Right kidney (tissue), 9 donors: ENCODE data around the gene NUTM2A.
"Not testable (repeated sequence)": the region's sequence is repeated elsewhere in the genome, so short reads cannot be mapped to it uniquely, and the experiment has no call there.

Source experiments
- DNase-seq: peaks from one replicate; pipeline ENCODE4 v3.0.0-alpha.2; 2016
- long read RNA-seq, 8 donors: transcript quantifications; one replicate each; lab custom pipeline, GENCODE V29; 2026

The NUTM2A gene, protein sequence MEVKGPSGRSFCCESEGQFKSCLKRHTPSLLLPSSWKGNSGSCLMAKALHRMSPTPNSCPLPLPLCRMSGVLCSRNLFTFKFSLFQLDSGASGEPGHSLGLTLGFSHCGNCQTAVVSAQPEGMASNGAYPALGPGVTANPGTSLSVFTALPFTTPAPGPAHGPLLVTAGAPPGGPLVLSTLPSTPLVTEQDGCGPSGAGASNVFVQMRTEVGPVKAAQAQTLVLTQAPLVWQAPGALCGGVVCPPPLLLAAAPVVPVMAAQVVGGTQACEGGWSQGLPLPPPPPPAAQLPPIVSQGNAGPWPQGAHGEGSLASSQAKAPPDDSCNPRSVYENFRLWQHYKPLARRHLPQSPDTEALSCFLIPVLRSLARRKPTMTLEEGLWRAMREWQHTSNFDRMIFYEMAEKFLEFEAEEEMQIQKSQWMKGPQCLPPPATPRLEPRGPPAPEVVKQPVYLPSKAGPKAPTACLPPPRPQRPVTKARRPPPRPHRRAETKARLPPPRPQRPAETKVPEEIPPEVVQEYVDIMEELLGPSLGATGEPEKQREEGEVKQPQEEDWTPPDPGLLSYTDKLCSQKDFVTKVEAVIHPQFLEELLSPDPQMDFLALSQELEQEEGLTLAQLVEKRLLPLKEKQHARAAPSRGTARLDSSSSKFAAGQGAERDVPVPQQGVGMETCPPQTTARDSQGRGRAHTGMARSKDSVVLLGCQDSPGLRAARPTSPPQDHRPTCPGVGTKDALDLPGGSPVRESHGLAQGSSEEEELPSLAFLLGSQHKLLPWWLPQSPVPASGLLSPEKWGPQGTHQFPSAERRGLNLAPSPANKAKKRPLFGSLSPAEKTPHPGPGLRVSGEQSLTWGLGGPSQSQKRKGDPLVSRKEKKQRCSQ
- long read RNA-seq, donor 1 = 0 reads
- long read RNA-seq, donor 2, partial matches to known transcripts = 0 of 1 reads
- long read RNA-seq, donor 2, other reads (novel, unspliced or antisense) = 0 of 1 reads
- long read RNA-seq, donor 3 = 0 reads
- long read RNA-seq, donor 4 = 0 reads
- long read RNA-seq, donor 5 = 0 reads
- long read RNA-seq, donor 6 = 0 reads
- long read RNA-seq, donor 7 = 0 reads
- long read RNA-seq, donor 8 = 0 reads

DNA sequence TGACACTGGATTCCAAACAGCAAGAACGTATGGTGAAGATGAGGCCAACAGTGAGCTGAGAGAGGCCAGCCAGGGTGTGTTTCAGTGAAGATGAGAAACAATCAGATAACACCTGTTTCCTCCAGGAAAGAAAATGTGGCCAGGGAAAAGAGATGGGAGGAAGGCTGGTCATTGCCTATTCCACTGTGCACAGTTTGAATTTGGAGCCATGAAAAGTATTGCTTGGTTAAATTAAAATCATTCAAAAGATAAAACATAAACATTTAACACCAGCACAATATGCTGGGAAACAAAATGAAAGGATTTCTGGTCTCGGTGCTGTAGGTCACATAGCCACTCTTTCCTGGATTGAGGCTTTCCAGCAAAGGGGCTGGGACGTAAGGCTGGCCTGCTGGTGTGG is at the start of gene NUTM2A:
NUTM2A (plus strand) TSS at position 301 of the 400 bp plus-strand sequence. CDS start 383 bp downstream, outside the sequence.
- DNase-seq = not testable (repeated sequence)

DNA sequence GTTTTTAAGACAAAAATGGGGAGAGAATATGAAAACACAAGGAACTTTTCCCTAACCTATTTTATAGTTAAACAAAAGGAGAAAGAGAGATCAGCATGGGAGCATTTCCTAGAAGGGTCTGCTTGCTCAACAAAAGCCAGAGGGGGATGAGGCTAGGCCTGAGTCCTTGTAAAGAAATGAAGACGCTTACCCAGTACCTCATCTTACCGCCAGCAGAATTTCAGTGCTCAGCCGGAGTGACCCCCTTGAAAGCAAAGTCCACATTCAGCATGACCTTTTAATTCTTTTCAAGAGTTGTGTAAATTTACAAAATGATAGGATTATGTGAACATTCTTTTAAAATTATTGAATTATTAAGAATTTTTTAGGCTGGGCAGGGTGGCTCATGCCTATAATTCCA is 47.7 kb upstream of the NUTM2A start:
- DNase-seq = not testable (repeated sequence)

- not testable (repeated sequence) for DNase-seq
Measured at GRCh38 chr10:87184421-87184820, 40.8 kb upstream of the NUTM2A start.

DNA sequence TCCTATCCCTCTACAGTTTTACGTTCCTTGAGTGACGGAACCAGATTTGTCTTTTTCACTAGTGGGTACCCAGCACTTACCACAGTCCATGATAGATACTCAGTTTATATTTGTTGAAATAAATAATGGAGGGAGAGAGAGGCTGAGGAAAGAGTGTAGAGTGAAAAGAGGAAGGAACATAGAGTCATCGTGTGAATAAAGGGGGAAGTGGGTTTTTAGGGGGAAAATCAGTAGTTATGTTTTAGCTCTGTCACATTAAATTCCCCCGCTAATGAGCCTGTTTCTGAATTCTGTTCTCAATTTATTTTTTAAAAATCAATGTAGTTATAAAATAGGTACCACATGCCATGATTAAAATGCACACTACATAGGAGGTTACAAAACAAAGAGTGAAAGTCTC is 39.2 kb upstream of the NUTM2A start:
- not testable (repeated sequence) for DNase-seq

- not testable (repeated sequence) for DNase-seq
Measured at GRCh38 chr10:87187573-87187972, 37.7 kb upstream of the NUTM2A start.

GRCh38 chr10:87191841-87192240 is 33.4 kb upstream of the NUTM2A start:
- not testable (repeated sequence) for DNase-seq

DNA sequence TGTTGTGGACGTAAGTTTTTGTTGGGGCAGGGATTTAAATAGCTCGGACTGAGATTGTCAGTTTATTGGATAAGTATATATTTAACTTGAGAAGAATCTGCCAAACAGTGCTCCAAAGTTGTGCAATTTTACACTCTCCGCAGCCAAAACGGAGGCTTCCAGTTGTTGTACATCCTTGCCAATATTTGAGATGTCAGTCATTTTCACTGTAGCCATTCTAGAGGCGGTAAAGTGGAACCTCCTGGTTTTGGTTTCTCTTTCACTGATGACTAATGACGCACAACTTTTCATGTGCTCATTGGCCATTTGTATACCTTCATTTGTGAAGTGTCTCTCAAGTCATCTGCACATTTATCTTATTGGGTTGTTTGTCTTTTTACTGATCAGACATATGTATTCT is 24.3 kb upstream of the NUTM2A start:
- DNase-seq = not testable (repeated sequence)

DNA sequence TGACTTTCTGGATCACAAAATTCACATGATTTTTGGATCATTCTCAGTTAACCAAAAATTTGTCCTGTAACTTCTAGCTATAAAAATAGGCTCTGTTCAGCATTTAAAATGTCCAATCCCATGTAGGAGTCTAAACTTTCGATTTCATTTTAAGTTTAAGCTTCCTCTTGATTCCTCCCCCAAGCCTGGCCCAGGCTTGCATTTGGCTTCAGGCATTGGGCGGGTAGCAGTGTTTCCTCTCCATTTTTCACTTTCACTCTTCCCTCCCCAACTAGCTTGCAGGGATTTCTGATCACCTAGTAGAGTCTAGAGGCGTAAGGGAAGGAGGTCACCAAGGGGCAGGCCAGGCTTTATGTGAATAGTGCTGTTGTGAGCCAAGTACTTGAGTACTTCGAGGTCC is 20.4 kb upstream of the NUTM2A start:
- DNase-seq = not testable (repeated sequence)

DNA sequence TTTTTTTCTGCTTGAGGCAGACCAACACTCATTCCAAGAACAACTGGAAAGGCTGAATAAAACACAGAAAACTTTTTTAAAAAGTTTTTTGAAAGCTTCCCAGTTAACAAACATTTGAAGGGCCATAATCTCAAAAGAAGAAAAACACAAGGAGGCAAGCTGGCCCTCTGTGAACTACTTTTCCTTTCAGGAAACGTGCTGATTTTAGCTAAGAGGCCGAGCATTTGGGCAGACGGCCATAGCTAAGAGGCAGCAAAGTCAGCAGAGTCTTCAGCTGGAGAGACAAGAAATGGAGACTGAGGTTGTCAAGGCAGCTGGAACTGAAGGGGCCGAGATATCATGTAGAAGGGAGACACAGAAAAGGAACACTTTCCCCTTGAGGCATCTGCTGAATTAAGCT is 18.3 kb upstream of the NUTM2A start:
- not testable (repeated sequence) for DNase-seq

DNA sequence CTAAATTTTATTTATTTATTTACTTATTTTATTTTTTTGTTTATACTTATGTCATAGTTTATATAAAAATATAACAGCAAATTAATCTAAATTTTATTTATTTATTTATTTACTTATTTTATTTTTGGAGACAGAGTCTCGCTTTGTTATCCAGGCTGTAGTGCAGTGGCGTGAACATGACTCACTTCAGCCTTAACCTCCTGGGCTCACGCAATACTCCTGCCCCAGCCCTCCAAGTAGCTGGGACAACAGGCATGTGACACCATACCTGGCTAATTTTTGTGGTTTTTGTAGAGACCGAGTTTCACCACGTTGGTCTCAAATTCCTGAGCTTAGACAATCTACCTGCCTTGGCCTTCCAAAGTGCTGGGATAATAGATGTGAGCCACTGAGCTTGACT is 14.9 kb upstream of the NUTM2A start:
- not testable (repeated sequence) for DNase-seq

DNA sequence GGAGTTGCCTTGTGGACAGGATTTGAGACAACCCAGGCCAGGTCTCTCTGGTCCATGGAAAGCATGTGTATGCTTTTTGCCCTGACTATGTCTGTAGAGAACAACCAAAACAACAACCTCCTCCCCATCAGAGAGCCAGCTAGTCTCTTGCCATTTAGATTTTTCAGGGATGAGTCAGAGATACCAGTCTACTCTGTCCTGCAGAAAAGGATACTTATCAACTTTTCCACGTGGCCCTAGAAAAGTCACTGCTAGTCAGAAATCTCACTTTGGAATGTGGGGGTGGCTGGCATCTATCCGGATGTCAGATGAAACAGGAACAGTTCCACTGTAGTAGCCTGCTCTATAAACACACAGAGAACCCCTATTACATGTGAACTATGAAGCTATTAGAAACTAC is 13.4 kb upstream of the NUTM2A start:
- DNase-seq = not testable (repeated sequence)

- DNase-seq = not testable (repeated sequence)
Measured at GRCh38 chr10:87213150-87213765, 12.0 kb upstream of the NUTM2A start.

DNA sequence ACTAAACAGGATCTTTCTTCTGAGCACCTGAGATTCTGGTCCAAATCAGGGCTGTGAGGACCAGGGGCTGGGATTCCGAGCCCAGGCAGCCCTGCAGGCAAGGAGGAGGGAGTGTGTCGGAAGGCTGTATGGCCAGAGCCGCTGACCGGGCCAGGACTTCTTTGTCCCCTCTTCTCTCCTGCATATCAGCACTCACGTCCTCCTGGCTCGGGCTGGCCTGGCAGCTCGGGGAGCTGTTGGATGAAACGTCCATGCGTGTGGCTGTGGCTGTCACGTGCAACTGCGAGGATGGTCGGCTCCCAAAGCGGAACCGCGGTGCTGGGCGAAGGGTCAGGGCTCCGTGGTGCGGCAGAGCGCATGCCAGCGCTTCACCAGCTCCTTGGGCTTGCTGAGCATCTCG is 11.4 kb upstream of the NUTM2A start:
- DNase-seq = not testable (repeated sequence)

DNA sequence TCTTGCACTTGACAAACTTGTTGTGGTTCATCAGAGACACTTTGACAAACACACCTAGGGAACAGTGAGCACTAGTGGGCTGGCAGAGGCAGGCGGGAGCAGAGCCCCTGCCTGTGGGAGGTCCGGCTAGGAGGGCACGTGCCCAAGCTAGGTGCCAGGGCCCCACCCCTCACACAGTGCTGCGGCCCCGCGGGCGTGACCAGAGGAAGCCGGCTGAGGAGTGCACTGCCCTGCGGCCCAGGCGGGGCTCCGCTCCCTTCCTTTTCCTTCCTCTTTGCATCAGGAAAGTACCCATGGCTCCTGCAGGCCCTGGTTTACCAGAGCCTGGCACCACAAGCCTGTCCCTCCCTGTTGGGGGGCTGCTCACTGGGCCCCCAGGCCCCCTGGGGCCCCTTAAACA is 9.1 kb upstream of the NUTM2A start:
- DNase-seq = not testable (repeated sequence)

DNA sequence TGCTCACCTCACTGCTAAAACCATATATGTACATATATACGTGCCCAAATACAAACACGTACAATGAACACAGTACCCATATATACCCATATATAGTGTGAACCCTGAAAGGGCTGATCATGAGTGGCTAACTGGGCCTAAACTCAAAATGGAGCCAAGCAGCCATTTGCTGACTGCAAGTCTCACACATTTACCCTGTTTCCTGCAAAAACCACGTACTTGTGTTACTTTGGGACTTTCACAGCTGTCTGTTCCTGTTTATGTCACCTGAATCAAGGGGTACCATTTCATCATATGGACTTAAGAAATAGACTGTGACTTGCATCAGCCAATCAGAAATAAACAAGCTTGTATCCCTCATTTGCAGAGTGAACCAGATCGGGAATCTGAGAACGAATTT is 5.9 kb upstream of the NUTM2A start:
- not testable (repeated sequence) for DNase-seq

DNA sequence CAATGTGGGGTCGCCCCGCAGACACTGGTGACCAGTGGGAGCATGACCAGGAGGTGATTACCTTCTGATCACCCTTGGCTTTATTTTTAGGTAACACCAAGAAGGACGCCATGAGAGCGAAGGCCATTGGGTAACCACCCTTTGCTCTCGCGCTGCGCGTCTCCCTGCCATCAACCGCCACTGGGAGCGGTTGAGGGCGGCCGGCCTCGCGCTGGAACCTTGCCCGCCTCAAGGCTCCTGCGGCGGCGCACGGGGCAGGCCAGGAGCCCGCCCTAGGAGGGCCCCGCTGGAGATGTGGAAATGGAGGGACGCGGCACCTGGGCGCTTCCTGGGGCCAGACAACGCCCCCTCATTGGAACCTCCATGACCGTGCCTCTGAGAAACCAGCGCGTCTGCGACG is 2.5 kb upstream of the NUTM2A start:
- not testable (repeated sequence) for DNase-seq

GRCh38 chr10:87228247-87228646 is 3.0 kb downstream of the NUTM2A start:
- not testable (repeated sequence) for DNase-seq

GRCh38 chr10:87229211-87229610 is 4.0 kb downstream of the NUTM2A start:
- DNase-seq = not testable (repeated sequence)

- DNase-seq = not testable (repeated sequence)
Measured at GRCh38 chr10:87234854-87235253, 9.6 kb downstream of the NUTM2A start.

- DNase-seq = not testable (repeated sequence)
Measured at GRCh38 chr10:87237244-87237643, 12.0 kb downstream of the NUTM2A start.

DNA sequence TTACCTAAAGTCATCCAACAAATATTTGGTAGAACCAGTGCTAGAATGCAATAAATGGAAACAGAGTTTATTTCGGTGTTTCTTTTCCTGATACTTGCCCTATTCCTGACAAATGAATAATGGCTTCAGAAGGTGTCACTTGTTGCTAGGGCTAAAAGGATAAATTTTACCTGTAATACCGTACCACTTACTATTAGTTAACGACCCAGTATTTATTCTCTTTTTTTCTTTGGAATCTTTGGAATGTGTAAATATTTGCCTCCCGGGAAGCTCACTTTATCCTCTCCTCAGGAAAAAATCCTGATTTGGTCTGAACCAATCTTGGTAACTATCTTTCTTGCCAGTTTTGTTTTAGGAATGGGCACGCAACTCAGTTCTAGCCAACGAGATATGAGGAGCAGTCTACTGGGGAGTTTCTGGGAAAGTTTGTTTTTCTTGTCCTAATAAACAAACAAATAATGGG is 14.1 kb downstream of the NUTM2A start:
- DNase-seq = not testable (repeated sequence)

GRCh38 chr10:87242192-87242591 is 16.9 kb downstream of the NUTM2A start:
- DNase-seq = not testable (repeated sequence)
